PC-9 (cell line): ENCODE measurements around the gene SLC26A11. TPM values are rescaled to one million over a fixed set of nuclear protein-coding genes. Genes with fewer than 3 reads are reported as not detected.

ENCODE experiments used
- BruUV-seq: library from RNA; stranded (reverse); fragments of 400-500 nt; replicated peaks from 2 replicates; lab custom pipeline; 2021; lab: Mats Ljungman, UMichigan
- CTCF ChIA-PET: fragments of 300-600 bp; sonication (Branson Sonifier 250); formaldehyde crosslinking; loops from one replicate; lab custom pipeline; 2022; ENCODE audit warnings: antibody characterized with exemption; lab: Charles Lee
- POLR2A ChIA-PET: fragments of 300-600 bp; sonication (Branson Sonifier 250); formaldehyde crosslinking; loops from one replicate; lab custom pipeline; 2022; ENCODE audit warnings: antibody characterized with exemption; ENCODE audit not compliant: unreplicated experiment; lab: Charles Lee
- DNase-seq, 2 experiments: peaks; one replicate each; pipeline versions ENCODE4 v3.0.0 to v3.0.0-alpha.2; 2015 to 2022; ENCODE audit warnings: mixed read lengths in 1 of 2
- H2AFZ ChIP-seq: fragments of 200-600 bp; sonication (generic); 2 replicates; pipeline ENCODE4 v1.8.1; 2017; ENCODE audit warnings: antibody characterized with exemption
- H3F3A ChIP-seq: fragments of 200-600 bp; sonication (generic); 2 replicates; pipeline ENCODE4 v1.8.1; 2017; ENCODE audit warnings: antibody characterized with exemption, mild to moderate bottlenecking, low read depth; ENCODE audit not compliant: insufficient read depth
- H3K27ac ChIP-seq: fragments of 200-600 bp; sonication (generic); 2 replicates; pipeline ENCODE4 v1.6.1; 2016; ENCODE audit warnings: mixed run types
- H3K27me3 ChIP-seq: fragments of 200-600 bp; sonication (generic); 2 replicates; pipeline ENCODE4 v1.6.1; 2016; ENCODE audit warnings: low read depth, mixed run types; ENCODE audit not compliant: insufficient read depth
- H3K36me3 ChIP-seq: fragments of 200-600 bp; sonication (generic); 2 replicates; pipeline ENCODE4 v1.6.1; 2016; ENCODE audit warnings: low read depth, mixed run types
- H3K4me1 ChIP-seq: fragments of 200-600 bp; sonication (generic); replicated peaks from 2 replicates; pipeline ENCODE4 v1.6.1; 2016; ENCODE audit warnings: mixed run types; ENCODE audit not compliant: insufficient read depth
- H3K4me2 ChIP-seq: fragments of 200-600 bp; sonication (generic); 2 replicates; pipeline ENCODE4 v1.6.1; 2017; ENCODE audit warnings: mixed run types
- H3K4me3 ChIP-seq: fragments of 200-600 bp; sonication (generic); 2 replicates; pipeline ENCODE4 v1.6.1; 2016; ENCODE audit warnings: mixed run types
- H3K79me2 ChIP-seq: fragments of 200-600 bp; sonication (generic); 2 replicates; pipeline ENCODE4 v1.6.1; 2017; ENCODE audit warnings: low read depth, mixed run types
- H3K9me2 ChIP-seq: fragments of 200-600 bp; sonication (generic); 2 replicates; pipeline ENCODE4 v1.8.1; 2017; ENCODE audit warnings: mild to moderate bottlenecking; ENCODE audit not compliant: insufficient read depth
- H3K9me3 ChIP-seq: fragments of 200-600 bp; sonication (generic); 2 replicates; pipeline ENCODE4 v1.8.1; 2016; ENCODE audit warnings: low read depth; ENCODE audit not compliant: insufficient read depth
- H4K20me1 ChIP-seq: fragments of 200-600 bp; sonication (generic); 2 replicates; pipeline ENCODE4 v1.8.1; 2017; ENCODE audit not compliant: insufficient read depth
- EZH2 ChIP-seq: fragments of 200-600 bp; sonication (generic); IDR thresholded peaks from 2 replicates; pipeline ENCODE4 v1.8.0; 2017; ENCODE audit warnings: antibody characterized with exemption, low read depth
- intact Hi-C: fragments of 100-400 bp; cut with micrococcal nuclease; formaldehyde crosslinking; loops from one replicate; pipeline ENCODE4 v1.10.0; 2022; ENCODE audit not compliant: unreplicated experiment
- total RNA-seq: library from RNA; stranded (reverse); gene quantifications from 2 replicates; pipeline ENCODE4 v1.2.3, GENCODE V29; 2021
- TF ChIP-seq, protein P1 (sequence below): fragments of 200-600 bp; sonication (generic); conservative IDR thresholded peaks from 2 replicates; pipeline ENCODE4 v1.6.1; 2017; ENCODE audit warnings: mixed run types, antibody characterized with exemption, mild to moderate bottlenecking, moderate library complexity

Gene SLC26A11
- total RNA-seq, 1 experiment from 2014 or later: 12.4 TPM

DNA sequence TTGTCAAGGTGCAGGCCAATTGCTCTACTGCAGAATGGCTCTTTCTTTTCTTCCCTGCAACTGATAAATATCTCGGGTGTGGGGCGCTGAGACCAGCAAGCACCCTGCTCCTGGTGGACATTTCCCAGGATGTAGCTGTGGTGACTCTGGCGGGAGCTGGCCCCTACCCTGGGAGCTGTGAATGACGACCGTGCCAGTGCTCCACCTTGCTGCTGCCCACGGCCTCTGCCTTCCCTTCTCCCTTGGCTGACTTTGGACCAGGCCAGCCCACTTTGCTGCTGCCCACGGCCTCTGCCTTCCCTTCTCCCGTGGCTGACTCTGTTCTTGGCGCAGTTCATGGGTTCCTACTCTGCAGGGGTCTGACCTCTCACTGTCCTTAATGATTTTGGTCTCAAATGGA, 34.3 kb upstream of the SLC26A11 start:
- no peaks in the 10 kb centered on the region for H4K20me1 ChIP-seq
- H2AFZ ChIP-seq: no peak overlapping the region
- H3K9me2 ChIP-seq: no peaks in the 10 kb centered on the region
- ChIA-PET POLR2A (no interaction called here), CTCF (interaction anchor here (0.7 kb wide), 1 partner anchor 1227 kb away, joined by 5 read pairs; no protein-coding TSS in a partner anchor)
- TF ChIP-seq, protein P1, sequence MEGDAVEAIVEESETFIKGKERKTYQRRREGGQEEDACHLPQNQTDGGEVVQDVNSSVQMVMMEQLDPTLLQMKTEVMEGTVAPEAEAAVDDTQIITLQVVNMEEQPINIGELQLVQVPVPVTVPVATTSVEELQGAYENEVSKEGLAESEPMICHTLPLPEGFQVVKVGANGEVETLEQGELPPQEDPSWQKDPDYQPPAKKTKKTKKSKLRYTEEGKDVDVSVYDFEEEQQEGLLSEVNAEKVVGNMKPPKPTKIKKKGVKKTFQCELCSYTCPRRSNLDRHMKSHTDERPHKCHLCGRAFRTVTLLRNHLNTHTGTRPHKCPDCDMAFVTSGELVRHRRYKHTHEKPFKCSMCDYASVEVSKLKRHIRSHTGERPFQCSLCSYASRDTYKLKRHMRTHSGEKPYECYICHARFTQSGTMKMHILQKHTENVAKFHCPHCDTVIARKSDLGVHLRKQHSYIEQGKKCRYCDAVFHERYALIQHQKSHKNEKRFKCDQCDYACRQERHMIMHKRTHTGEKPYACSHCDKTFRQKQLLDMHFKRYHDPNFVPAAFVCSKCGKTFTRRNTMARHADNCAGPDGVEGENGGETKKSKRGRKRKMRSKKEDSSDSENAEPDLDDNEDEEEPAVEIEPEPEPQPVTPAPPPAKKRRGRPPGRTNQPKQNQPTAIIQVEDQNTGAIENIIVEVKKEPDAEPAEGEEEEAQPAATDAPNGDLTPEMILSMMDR: no peak
- TF ChIP-seq EZH2: no peak
- H3K9me3 ChIP-seq: no peaks in the 10 kb centered on the region
- H3K36me3 ChIP-seq: no peaks in the 10 kb centered on the region
- no peaks in the 10 kb centered on the region for H3K4me1 ChIP-seq
- no TSS peak for BruUV-seq
- no peaks in the 10 kb centered on the region for H3F3A ChIP-seq
- no peak overlapping the region for H3K4me2 ChIP-seq
- no peak for DNase-seq
- no peak overlapping the region for H3K27ac ChIP-seq
- no peaks in the 10 kb centered on the region for H3K79me2 ChIP-seq
- no peaks in the 10 kb centered on the region for H3K27me3 ChIP-seq
- H3K4me3 ChIP-seq: no peak overlapping the region
- intact Hi-C loops: no loop called here

DNA sequence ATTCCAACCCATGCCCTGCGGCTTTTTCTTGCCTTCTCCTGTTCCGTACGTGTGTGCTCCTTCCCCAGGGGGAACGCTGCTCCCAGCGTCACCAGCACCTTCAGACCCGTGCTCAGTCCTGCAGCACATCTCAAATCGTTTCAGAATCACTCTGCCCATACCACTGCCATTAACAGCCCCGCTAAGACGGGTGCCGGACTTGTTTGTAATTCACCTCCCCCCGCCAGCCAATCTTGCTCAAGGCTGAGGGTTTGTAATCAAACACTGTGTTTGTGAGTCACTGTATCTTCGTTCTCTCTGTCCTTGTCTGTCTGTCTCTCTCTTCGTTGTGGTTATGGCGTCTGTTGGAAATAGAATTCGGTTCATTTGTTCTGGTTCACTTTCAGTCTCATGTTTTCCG, 33.1 kb upstream of the SLC26A11 start:
- H3K79me2 ChIP-seq: no peaks in the 10 kb centered on the region
- no TSS peak for BruUV-seq
- ChIA-PET POLR2A (interaction anchor here (0.6 kb wide), 2 partner anchors 12 to 1450 kb away, joined by 7 read pairs; no protein-coding TSS in a partner anchor), CTCF (interaction anchor here (0.6 to 1.1 kb wide), 2 partner anchors 41 to 181 kb away, joined by 3 to 4 read pairs; no protein-coding TSS in a partner anchor)
- H3K27me3 ChIP-seq: no peaks in the 10 kb centered on the region
- H3K4me2 ChIP-seq: peak overlapping the region; percentile 34
- DNase-seq: no peak
- H4K20me1 ChIP-seq: no peaks in the 10 kb centered on the region
- no peaks in the 10 kb centered on the region for H3K9me3 ChIP-seq
- no peaks in the 10 kb centered on the region for H3K4me1 ChIP-seq
- no peak overlapping the region for H2AFZ ChIP-seq
- H3K36me3 ChIP-seq: no peaks in the 10 kb centered on the region
- no peak overlapping the region for H3K27ac ChIP-seq
- H3F3A ChIP-seq: no peaks in the 10 kb centered on the region
- TF ChIP-seq, protein P1: no peak
- no peak for TF ChIP-seq EZH2
- H3K9me2 ChIP-seq: no peaks in the 10 kb centered on the region
- H3K4me3 ChIP-seq: no peak overlapping the region
- intact Hi-C loops: no loop called here

DNA sequence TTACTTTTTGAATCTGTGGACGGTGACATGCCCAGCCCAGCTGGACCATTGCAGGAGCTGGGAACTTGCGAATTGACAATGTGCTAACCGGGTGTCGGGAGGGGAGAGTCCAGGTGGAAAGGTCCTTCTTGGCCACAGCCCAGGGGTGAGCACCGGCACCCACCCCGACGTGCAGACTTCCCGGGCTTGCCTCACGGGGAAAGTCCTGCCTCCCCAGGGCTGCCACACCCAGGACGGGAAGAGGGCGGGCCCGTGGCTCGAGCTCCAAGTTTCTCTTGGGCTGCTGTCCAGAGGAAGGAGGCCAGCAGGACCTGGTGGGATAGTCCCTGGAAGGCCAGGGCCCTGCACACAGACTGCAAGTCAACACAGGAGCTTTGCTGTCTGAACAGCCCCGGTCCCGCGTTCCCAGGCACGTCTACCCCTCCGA, 32.7 kb upstream of the SLC26A11 start:
- intact Hi-C loops: no loop called here
- no peak overlapping the region for H3K27ac ChIP-seq
- H3K36me3 ChIP-seq: no peaks in the 10 kb centered on the region
- peak in 1 of 2 experiments; percentile 59 for DNase-seq
- no peaks in the 10 kb centered on the region for H3F3A ChIP-seq
- H3K4me3 ChIP-seq: no peak overlapping the region
- H4K20me1 ChIP-seq: no peaks in the 10 kb centered on the region
- BruUV-seq: no TSS peak
- TF ChIP-seq, protein P1: no peak
- no peak for TF ChIP-seq EZH2
- H3K4me2 ChIP-seq: peak overlapping the region; percentile 34
- CTCF ChIA-PET: interaction anchor here (0.6 to 1.1 kb wide), 2 partner anchors 41 to 181 kb away, joined by 3 to 4 read pairs; no protein-coding TSS in a partner anchor
- POLR2A ChIA-PET: interaction anchor here (0.6 kb wide), 2 partner anchors 12 to 1450 kb away, joined by 7 read pairs; no protein-coding TSS in a partner anchor
- no peaks in the 10 kb centered on the region for H3K27me3 ChIP-seq
- no peak overlapping the region for H2AFZ ChIP-seq
- H3K9me3 ChIP-seq: no peaks in the 10 kb centered on the region
- H3K9me2 ChIP-seq: no peaks in the 10 kb centered on the region
- no peaks in the 10 kb centered on the region for H3K79me2 ChIP-seq
- no peaks in the 10 kb centered on the region for H3K4me1 ChIP-seq
